ENCODE measurements around the gene DIDO1. TPM values are rescaled to one million over a fixed set of nuclear protein-coding genes. Genes with fewer than 3 reads are reported as not detected.

The DIDO1 gene
- total RNA-seq, 4 donors from 2014 or later: 64.5 to 89.7 (median 78.9) TPM

GRCh38 chr20:62886709-62887058 is 39.6 kb downstream of the DIDO1 start:
- H3K27me3 ChIP-seq: no peaks in the 10 kb centered on the region
- H3K36me3 ChIP-seq: peaks cover 4 to 74% (median 24%) of the 10 kb centered on the region in 3 donors
- H3K27ac ChIP-seq: no peak overlapping the region
- peaks cover 0 to 7% (median 0%) of the 10 kb centered on the region in 4 donors for H3K4me1 ChIP-seq
- no peak for DNase-seq (ENCODE audit: low spot score in 2 of 2)
- TF ChIP-seq POLR2A (IDR thresholded peaks at IDR 0.05): no peak
- TF ChIP-seq EP300 (IDR thresholded peaks at IDR 0.05): no peak
- no peak for TF ChIP-seq CTCF (IDR thresholded peaks at IDR 0.05)
- H3K9me3 ChIP-seq: no peaks in the 10 kb centered on the region
- 73 to 76% methylated on average over 7 of the region's 7 CpGs for WGBS, 2 donors
- H3K4me3 ChIP-seq: no peak overlapping the region

GRCh38 chr20:62885896-62886708 is 40.2 kb downstream of the DIDO1 start:
- H3K9me3 ChIP-seq: no peaks in the 10 kb centered on the region
- no peak for TF ChIP-seq CTCF (IDR thresholded peaks at IDR 0.05)
- no peak for TF ChIP-seq EP300 (IDR thresholded peaks at IDR 0.05)
- TF ChIP-seq POLR2A (IDR thresholded peaks at IDR 0.05): no peak
- H3K4me1 ChIP-seq: peaks cover 0 to 7% (median 0%) of the 10 kb centered on the region in 4 donors
- WGBS, 2 donors: 81 to 83% methylated on average over 21 to 23 of the region's 23 CpGs
- H3K27me3 ChIP-seq: no peaks in the 10 kb centered on the region
- H3K27ac ChIP-seq: no peak overlapping the region
- no peak for DNase-seq (ENCODE audit: low spot score in 2 of 2)
- H3K36me3 ChIP-seq: peaks cover 4 to 74% (median 19%) of the 10 kb centered on the region in 3 donors
- no peak overlapping the region for H3K4me3 ChIP-seq

- whole genome bisulfite sequencing, 2 donors: 78 to 79% methylated on average over 20 of the region's 20 CpGs
- peaks cover 0 to 7% (median 0%) of the 10 kb centered on the region in 4 donors for H3K4me1 ChIP-seq
- no peaks in the 10 kb centered on the region for H3K9me3 ChIP-seq
- no peaks in the 10 kb centered on the region for H3K27me3 ChIP-seq
- DNase-seq (ENCODE audit: low spot score in 2 of 2): no peak
- peaks cover 4 to 74% (median 18%) of the 10 kb centered on the region in 3 donors for H3K36me3 ChIP-seq
- TF ChIP-seq POLR2A (IDR thresholded peaks at IDR 0.05) (no peak), CTCF (IDR thresholded peaks at IDR 0.05) (no peak), EP300 (IDR thresholded peaks at IDR 0.05) (no peak)
- no peak overlapping the region for H3K4me3 ChIP-seq
- H3K27ac ChIP-seq: no peak overlapping the region
These were observed 41.0 kb downstream of the DIDO1 start for GRCh38 chr20:62885046-62885895.

- H3K27ac ChIP-seq: no peak overlapping the region
- no peak overlapping the region for H3K4me3 ChIP-seq
- WGBS, 2 donors: 68 to 78% methylated on average over 8 of the region's 8 CpGs
- H3K4me1 ChIP-seq: peaks cover 0 to 7% (median 0%) of the 10 kb centered on the region in 4 donors
- peaks cover 0 to 74% (median 12%) of the 10 kb centered on the region in 3 donors for H3K36me3 ChIP-seq
- no peak for TF ChIP-seq POLR2A (IDR thresholded peaks at IDR 0.05)
- no peak for TF ChIP-seq CTCF (IDR thresholded peaks at IDR 0.05)
- no peak for DNase-seq (ENCODE audit: low spot score in 2 of 2)
- H3K9me3 ChIP-seq: no peaks in the 10 kb centered on the region
- no peaks in the 10 kb centered on the region for H3K27me3 ChIP-seq
These were observed 41.7 kb downstream of the DIDO1 start for GRCh38 chr20:62884556-62884955.

GRCh38 chr20:62882426-62882825 is 43.9 kb downstream of the DIDO1 start:
- TF ChIP-seq EP300 (IDR thresholded peaks at IDR 0.05) (no peak), CTCF (IDR thresholded peaks at IDR 0.05) (no peak), POLR2A (IDR thresholded peaks at IDR 0.05) (no peak)
- peaks cover 0 to 6% (median under 1%) of the 10 kb centered on the region in 4 donors for H3K4me1 ChIP-seq
- no peak overlapping the region for H3K4me3 ChIP-seq
- WGBS, 2 donors: 86 to 89% methylated on average over 15 of the region's 15 CpGs
- H3K27ac ChIP-seq: no peak overlapping the region
- peaks cover 0 to 59% (median 0%) of the 10 kb centered on the region in 3 donors for H3K36me3 ChIP-seq
- H3K27me3 ChIP-seq: no peaks in the 10 kb centered on the region
- H3K9me3 ChIP-seq: no peaks in the 10 kb centered on the region
- DNase-seq (ENCODE audit: low spot score in 2 of 2): no peak
